GM21360 (cell line): Measurements from ENCODE around the gene PTPRR.

Experiments
- ATAC-seq: cut with Tn5 transposase; IDR thresholded peaks from one replicate; pipeline ENCODE4 v1.9.1; 2021; ENCODE audit warnings: mild to moderate bottlenecking, moderate library complexity; ENCODE audit not compliant: unreplicated experiment

The PTPRR gene

DNA sequence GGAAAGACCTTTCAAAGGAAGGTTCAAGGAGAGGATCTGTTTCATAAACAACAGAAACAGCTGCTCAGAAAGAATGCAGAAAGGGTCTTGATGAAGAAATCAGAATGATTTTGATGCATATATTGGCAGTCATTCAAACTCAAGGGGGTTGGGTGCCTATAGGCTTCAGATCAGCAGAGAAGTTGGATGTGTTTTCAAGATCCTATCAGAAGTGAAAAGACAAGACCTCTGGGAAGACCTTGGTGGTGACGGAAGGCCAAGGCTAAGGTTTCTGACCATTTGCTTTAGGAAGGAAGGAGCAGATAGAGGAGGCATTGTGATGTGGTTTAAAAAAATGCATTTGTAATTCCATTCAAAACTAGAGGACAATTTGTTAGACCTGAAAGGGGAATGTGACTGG lies 268.1 kb downstream of the PTPRR start:
- ATAC-seq: no peak

DNA sequence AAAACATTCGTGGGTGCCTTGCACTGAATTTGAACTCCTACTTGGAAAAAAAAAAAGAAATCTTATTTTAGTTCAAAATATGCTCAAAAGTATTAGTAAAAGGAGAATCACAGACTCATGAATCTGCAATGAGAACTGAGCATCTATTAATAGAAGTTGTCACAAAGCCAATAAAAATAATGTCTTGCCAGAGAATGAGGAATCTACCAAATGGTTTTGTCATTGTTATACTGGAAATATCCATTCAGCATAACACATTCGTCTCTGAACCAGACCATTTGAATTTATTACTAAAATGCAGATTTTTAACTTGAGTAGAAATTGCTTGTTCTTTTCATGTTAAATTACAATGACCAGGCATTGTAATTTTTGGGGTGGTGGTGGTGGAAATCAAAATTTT lies 271.7 kb downstream of the PTPRR start:
- no peak for ATAC-seq

DNA sequence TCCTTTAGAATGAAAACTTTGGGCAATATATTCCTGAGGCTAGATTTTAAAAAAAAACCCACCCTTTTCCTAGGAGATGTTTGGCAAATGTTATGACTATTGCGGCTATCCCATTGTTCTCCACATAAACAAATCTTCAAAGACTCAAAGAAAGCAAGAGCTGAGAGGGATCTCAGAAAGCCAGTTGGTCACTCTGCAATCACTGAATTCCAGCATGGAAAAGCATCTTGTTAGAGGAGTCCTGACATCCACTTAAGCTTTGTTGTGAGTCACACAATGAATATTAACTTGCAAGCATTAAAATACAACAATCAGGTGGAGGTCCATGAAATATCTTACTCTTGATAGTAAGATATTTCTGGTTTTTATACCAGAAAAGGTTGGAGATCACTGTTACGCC lies 272.3 kb downstream of the PTPRR start:
- ATAC-seq: no peak

DNA sequence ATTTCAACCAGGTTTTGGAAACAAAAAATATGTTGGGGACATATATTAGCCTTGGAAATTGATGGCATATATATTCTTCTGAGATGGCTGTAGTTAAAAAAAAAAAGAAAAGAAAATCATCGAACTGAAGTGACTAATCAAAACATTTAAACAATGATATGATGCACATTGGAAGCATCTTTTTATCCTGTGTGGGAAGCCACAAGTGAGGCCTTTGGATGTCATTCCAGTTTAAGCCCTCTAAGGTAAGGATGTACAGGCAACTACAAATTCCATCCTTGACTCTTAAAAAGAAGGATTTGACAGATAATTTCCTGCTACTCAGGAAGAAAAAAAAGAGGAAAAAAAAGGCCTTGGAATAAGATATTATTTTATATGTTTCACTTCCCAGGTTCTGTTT lies 273.7 kb downstream of the PTPRR start:
- no peak for ATAC-seq

DNA sequence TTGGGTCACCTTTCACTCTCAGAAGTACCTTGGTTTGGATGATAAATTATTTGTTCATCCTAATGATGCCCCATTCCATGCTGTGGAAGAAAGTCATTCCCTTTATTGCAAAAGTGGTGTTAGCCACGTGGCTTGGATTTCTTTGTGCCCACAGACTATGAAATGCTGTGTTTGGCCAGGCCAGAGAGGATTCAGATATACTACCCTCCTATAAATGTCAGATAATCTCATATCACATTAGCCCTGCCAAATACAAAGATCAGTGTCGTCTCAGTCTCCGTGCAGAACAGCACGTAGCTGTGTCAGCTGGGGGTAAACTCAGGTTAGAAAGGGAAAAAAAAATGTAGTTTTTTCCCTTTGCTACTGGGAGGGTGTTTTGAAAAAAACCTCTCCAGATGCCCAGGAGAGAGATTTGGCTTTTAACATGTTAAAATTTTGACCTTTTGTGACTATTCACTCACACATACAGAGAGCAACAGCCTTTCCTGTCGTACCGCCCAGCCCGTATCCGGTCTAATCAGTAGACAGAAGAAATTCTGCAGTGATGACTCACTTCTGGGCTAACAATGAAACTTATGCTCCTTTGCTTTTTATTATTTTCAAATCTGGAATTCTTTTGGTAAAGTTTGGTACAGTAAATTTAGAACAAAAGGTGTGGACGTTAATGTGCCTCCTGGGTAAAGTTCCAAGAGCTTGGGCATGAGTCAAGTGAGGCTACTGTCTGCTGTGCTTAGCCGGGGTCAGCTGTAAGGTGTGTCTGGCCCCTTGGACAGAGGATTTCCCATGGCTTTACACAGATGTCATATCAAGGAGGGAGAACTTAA lies 274.8 kb downstream of the PTPRR start:
- peak; percentile 76 for ATAC-seq

DNA sequence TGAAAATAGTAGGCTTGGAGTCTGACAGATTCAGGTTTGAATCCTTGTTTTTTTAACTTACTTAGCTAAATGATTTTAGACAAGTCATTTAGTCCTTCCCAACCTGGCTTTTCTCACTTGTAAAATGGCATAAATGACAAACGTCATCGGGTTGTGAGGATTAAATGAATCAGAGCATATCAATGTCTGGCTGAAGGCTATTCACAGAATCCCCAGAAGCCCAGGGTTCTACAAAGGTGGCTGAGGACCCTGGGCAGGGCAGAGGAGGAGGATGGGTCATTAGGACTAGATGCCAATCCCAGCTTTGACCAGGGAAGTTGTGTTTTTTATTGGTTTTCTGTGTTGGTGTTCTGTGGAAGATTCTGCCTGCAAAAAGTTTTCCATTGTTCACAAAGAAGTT lies 275.7 kb downstream of the PTPRR start:
- ATAC-seq: no peak

DNA sequence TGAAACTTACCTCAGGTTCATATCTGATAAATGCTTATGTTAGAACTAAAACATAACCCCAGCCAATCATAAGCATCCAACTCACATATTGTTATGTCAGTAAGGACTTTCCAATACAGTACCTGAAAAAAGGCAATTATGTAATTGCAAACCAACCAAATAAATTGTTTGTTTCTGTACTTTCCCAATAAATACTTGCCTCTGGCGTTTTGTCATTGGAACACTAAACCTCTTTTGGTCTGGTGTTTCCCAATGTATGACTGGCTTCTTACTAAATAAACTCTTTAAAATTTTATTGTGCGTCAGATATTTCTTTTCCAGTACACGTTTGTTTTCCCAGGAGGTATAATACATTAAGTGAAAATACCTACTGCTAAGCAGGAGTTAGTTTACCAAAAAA lies 276.6 kb downstream of the PTPRR start:
- no peak for ATAC-seq

DNA sequence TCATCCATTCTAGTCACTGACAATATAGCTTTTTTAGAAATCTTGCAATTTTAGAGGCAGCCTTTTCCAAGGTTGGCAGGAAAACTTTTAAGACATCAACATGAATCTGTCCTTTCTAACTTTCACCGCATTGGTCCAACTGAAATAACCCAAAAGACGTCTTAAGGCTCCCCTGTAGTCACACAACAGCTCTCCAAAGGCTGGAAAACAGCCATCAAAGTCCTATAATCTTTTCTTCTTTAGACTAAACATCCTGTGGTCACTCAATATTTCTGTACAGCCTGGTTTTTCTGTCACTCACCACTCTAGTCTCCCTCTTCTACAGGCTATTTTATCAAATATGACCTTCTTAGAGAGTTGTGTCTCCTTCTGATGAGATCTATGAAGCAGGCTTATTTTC lies 278.8 kb downstream of the PTPRR start:
- ATAC-seq: no peak

DNA sequence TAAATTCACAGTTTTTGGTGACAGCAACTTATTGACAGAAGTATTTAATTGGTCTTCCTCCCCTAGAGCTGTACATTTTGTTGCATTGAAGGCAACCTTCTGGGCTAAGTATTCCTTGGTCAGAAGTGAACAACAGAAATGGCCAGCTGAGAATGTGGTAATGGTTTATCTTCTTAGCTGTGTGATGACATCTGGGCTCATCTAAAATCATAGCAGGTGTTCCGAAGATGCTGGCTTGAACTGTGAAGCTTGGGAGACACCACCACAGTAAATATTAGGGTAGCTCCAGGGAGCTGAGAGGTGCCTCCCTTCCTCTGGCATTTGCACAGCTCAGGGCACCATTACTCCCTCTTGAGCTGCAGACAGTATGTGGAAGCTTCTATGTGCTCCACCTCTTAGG lies 279.6 kb downstream of the PTPRR start:
- no peak for ATAC-seq

DNA sequence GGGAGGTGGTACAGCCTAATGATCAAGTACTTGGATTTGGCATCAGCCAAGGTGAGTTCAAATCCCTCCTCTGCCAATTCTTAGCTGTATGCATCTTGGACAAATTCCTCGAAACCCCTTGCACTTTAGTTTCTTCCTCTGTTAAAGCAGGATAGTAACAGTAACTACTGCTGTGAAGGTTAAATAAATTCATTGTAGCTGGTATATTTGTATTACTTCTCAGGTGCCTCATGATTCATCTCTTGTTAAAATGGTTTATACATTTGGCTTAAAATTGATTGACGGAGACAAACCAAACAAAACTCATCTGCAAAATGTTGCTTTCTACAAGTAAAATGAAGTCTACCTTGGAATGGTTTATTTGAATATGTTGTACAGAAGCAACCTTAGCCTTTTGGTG lies 281.0 kb downstream of the PTPRR start:
- ATAC-seq: no peak

DNA sequence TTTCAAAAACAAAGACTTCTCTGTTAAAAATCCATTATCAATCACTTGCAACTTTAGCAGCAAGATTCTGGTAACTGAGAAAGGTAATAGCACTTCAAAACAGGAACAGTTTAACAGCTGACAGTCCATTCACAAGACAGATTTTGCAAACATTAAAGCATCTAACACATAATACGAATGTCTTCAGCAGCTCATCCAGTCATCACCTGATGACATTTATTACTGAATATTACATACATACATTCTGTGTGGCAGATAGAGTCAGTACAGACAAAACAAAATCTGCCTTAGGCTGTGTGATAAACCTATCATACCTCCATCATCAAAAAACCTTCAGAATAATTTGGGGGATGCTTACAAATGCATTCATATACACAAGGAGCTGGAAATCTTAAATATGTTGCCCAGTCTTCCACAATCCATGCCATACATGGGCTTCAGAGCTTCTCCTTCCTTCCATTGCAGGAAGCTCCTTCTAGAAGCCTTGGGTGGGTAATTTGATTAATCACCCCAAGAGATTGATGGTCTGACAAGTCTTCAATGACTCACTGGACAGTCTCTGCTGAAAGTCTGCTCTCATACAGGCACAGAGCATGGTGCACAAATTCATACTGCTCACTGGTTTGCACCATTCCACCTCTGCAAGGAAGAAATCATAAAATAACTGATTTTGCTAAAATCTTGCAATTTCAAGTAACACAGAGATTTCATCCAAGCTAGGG lies 281.7 kb downstream of the PTPRR start:
- no peak for ATAC-seq

DNA sequence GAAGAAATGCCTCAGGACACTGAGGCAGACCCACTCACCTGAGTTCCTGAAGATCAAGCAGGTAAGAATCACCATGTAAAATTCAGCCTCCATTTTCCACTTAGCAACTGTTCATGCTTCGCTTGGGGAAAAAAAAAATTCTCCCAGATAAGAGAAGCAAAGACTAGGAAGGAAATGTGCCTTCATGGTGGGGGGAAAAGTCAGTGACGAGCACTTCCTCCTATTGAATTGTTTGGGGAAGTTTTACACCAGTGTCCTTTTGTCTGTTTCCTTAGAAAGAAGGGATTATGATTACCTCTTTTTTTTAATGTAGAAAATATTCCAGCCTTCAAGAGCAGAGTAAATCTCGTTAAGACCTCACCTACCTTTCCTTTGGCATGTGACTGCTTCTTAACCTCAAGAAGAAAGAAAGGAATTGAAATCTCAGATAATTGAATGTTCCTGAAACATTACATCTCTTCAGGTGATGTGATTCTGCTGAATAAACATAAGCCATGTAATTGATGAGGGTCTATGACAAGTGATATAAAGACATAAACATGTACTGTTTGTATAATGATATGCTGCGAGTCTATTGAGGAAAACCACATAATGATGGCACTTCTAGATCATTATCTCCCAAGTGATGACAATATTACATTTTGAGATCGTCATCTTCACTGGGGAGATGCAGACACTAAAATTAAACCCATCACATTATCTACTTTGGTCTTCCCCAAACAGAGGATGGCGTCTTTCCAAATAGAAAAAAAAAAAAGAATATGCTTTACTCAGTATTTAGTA lies 283.0 kb downstream of the PTPRR start, which contains the start of gene PTPRB:
TSS of gene PTPRB (minus strand) at position 127 of the 783 bp plus-strand sequence. CDS start at position 93, 34 bp downstream.
- no peak for ATAC-seq

DNA sequence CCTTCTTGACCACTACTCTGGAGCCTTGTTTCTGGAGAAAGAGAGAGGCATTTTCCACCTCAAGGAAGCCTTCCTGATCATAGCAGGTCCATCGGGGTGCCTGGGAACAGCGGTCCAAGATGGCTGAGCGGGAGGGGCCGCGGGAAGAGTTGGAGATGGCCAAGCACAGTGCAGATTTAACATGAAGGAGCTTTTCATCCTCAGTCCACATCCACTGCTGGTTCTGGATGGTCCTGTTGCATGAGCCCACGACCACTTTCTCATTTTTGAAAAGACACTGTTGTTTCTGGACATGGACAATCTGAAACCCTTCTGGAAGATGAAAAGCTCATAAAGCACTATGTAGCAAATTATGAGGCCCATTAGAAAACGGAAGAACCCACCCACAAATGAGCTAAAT lies 284.8 kb downstream of the PTPRR start:
- ATAC-seq: no peak

DNA sequence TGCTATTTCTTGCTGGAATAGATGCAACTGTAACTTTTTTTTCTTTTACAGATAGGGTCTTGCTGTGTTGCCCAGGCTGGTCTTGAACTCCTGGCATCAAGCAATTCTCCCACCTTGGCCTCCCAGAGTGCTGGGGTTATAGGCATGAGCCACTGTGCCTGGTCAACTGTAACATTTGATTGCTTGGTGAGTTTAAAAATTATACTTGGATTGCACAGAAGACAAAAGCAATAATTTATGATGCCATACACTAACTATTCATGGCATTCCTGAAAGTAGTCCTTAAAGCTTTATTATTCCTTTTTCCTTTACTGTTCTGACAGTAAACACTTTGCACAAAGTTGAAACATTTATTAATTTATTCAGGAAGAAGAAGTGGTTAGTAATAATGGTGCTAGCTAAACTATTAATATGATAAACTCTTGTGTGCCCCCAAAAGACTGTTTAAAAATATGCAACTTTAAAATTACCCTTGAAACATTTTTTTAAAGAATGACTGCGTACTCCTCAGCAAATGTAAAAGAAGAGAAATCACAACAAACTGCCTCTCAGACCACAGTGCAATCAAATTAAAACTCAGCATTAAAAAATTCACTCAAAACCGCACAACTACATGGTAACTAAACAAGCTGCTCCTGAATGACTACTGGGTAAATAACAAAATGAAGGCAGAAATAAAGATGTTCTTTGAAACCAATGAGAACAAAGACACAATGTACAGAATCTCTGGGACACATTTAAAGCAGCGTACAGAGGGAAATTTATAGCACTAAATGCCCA lies 291.6 kb downstream of the PTPRR start:
- ATAC-seq: no peak

DNA sequence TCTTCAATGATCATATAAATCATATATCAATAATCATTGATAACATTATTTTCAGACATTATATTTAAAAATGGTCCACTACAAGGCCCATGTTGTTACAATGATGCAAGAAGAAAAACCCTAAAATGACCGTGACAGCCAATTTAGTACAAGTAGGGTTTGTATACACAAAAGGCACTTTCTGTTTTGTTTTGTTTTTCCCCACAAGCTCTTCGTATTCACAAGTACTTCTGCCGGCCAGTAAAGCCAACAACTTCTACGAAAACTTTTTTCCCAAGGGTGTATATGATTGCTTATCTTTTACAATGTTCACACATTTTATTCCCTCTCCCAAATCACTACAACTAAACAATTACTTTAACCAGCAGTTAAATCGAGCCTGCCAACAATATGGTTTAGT lies 292.9 kb downstream of the PTPRR start:
- no peak for ATAC-seq

DNA sequence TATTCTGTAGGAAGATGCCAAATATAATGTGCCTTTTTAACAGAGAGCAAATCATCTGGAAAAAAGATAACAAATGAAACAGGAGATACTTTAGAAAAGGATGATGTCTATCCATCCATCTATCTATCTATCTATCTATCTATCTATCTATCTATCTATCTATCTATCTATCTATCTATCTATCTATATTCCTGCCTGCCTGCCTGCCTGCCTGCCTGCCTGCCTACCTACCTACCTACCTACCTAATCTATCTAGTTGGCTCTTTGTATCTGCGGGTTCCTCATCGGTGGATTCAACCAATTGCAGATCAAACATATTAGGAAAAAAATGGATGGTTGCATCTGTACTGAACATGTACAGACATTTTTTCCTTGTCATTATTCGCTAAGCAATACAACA lies 294.4 kb downstream of the PTPRR start:
- no peak for ATAC-seq

DNA sequence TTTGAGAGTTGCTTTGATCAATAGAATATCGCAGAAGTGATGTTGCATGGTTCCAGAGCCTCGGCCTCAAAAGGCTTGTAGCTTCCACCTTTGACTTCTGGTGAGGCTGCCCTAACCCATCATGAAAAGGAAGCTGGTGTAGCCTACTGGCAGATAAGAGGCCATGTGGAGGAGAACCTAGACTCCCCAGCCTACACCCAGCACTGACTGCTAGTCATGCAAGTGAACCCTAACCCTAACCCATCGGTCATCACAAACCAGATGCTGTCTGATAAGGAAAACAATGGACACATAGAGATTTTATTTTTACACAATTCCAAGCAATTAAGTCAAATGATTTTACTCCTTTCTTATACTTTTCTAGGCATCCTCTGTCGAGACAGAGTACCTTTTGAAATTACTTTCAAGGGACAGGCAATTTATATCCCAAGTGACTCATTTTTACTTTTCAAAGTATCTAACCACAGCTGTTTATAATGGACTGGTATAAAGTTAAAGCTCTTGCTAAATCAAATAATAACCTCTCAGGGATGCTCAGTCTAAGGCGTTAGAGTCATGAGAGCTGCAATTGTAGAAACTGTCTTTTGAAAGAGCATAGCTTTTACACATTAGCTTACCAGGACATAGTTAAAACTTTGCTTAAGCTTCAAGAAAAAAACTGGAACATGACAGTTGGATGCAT lies 300.9 kb downstream of the PTPRR start:
- no peak for ATAC-seq

DNA sequence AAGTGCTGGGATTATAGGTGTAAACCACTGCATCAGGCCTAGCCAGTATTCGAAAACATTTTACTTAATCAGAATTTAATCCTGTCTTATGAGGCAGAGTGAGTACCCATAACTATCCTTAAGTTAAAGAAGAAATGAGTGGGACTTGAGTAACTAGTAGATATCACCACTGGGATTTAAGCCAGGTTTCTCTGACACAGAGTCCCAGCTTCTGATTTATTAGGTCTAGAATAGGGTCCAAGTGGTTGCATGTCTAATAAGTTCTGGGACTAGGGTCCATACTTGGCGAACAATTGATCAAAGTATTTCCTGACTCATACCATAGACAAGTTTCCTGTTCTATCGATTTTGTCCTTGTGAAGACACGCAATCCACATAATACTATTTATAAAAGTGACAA lies 302.2 kb downstream of the PTPRR start:
- ATAC-seq: no peak

DNA sequence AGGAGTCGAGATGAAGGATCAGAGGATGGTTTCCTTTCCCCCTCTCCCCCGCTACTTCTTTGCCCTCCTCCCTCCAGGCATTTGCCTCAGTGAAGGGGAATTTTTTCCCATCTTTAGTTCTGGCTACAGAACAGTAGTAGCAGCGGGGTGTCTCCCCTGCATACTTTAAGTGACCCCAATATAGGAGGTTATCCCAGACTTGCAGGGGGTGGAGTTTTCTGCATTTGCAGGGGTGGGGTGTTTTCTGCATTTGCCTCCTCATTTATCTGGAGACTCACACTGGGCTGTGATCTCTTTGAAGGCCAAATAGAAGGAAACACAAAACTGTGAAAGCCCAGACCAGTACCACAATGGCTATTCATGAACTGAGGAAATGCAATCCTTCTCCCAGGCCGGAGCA lies 303.1 kb downstream of the PTPRR start:
- no peak for ATAC-seq

DNA sequence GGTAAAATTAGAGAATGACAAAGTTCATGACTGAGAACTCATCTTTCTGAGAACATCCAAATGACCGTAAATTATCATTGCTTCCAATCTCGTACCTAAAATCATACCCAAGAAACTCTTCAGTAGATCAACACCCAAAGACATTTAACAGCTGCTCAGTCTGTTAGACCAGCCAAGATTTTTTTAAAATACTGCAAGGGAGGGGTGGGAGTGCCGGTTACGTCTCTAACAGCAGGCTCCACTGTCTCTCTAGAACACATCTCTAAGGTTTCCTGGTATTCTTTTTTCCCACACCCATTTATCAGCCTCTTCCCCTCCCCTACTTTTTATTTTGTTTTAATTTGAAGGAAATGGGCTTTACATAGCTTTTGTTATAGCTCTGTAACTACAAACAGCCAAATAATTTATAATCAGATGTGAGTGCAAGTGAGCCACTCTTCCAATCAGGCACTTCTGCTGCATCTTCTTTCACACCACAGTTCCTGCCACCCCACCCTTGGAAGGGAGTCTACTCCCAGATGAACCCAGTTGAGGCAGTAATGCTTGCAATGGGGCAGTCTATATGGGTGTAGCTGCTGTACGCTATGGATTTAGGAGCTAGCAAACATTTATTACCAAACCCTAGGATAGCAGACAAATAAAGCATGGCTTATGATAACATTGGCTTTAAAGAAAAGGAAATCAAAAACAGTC lies 305.2 kb downstream of the PTPRR start:
- no peak for ATAC-seq
